ENCODE data around the gene PTPRN2. TPM values are rescaled to one million over a fixed set of nuclear protein-coding genes. Genes with fewer than 3 reads are reported as not detected.

Gene PTPRN2
- total and polyA plus RNA-seq, 2 of the 8 experiments (the other 6 are each of a cell fraction or from before 2014, with no cell fraction given): 2.6 to 4.5 TPM

DNA sequence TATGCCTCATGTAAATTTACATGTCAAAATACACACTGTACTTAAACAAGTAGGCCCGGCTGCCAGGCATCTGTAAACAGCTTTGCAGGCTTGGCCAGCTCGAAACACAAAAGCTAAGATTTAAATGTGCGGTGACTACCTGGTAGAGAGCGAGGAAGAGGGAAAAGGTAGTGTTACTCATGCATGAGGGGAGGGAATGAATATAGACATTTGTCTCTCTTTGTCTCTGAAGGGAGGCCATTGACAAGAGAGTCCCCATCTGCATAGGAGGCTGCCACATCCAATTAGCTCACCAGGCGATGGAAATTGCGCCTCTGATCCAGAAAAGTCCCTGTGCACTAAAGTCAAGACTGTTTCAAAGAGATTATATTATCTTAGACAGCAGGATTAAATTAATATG is 535.8 kb downstream of the PTPRN2 start:
- Histone ChIP-seq H4K91ac (replicated peaks; ENCODE audit: insufficient read length, low read length) (no peak overlapping the region), H4K20me1 (replicated peaks in 1 of 2; ENCODE audit: control insufficient read depth in 1 of 2, insufficient read depth in 2 of 2, low read length in 2 of 2) (peaks cover 0 to 5% of the 10 kb centered on the region in 2 experiments), H3K9ac (replicated peaks in 1 of 4; ENCODE audit: extremely low read depth in 1 of 4, low read depth in 3 of 4, low read length in 3 of 4) (no peak overlapping the region), H4K8ac (ENCODE audit: extremely low read depth, insufficient read depth, low read length) (no peak overlapping the region), H3K27ac (ENCODE audit: low read depth, low read length) (no peak overlapping the region), H3K79me2 (ENCODE audit: control insufficient read depth in 1 of 2, insufficient read depth in 2 of 2, low read length in 2 of 2) (no peaks in the 10 kb centered on the region), H3K4ac (replicated peaks; ENCODE audit: insufficient read length, low read depth, low read length) (no peak overlapping the region), H2AFZ (ENCODE audit: low read length) (no peak overlapping the region), H2BK20ac (ENCODE audit: low read length) (no peak overlapping the region), H3K4me2 (ENCODE audit: insufficient read depth in 1 of 2, low read depth in 2 of 2, low read length in 2 of 2) (no peak overlapping the region), H3K14ac (ENCODE audit: insufficient read length) (no peak overlapping the region), H4K5ac (ENCODE audit: insufficient read length, low read depth, low read length) (no peak overlapping the region), H3K9me3 (ENCODE audit: insufficient read depth in 2 of 2, low read depth in 1 of 2, low read length in 1 of 2) (peaks cover 11 to 17% of the 10 kb centered on the region in 2 experiments; a peak in 2 of 4 replicates), H3K4me1 (replicated peaks in 1 of 4; ENCODE audit: control insufficient read depth in 3 of 4, insufficient read depth in 4 of 4, low read length in 3 of 4) (no peaks in the 10 kb centered on the region; a peak in 1 of 7 replicates), H2BK15ac (ENCODE audit: low read length) (no peak overlapping the region), H2BK12ac (ENCODE audit: low read depth, low read length) (no peak overlapping the region), H2AK5ac (ENCODE audit: low read depth, low read length) (no peak overlapping the region), H3K56ac (replicated peaks; ENCODE audit: insufficient read length, low read depth, low read length) (no peak overlapping the region), H3K23ac (ENCODE audit: insufficient read length) (no peak overlapping the region), H3K27me3 (replicated peaks in 1 of 4; ENCODE audit: control insufficient read depth in 3 of 4, extremely low read depth in 1 of 4, insufficient read depth in 3 of 4, low read length in 3 of 4) (no peaks in the 10 kb centered on the region), H3K23me2 (ENCODE audit: low read depth, low read length) (peaks cover 8% of the 10 kb centered on the region; the same call in 1 of the 2 replicates), H3K36me3 (ENCODE audit: control insufficient read depth in 2 of 4, insufficient read depth in 4 of 4, low read length in 3 of 4) (no peaks in the 10 kb centered on the region; a peak in 1 of 8 replicates), H3K18ac (ENCODE audit: extremely low read depth, low read length) (no peak overlapping the region), H3K4me3 (ENCODE audit: extremely low read depth in 1 of 4, insufficient read depth in 2 of 4, low read depth in 3 of 4, low read length in 4 of 4) (no peak overlapping the region), H3K79me1 (ENCODE audit: low read depth, low read length) (no peaks in the 10 kb centered on the region), H2BK120ac (replicated peaks; ENCODE audit: low read depth, low read length) (no peak overlapping the region), H2BK5ac (ENCODE audit: low read depth, low read length) (no peak overlapping the region)
- CTCF ChIA-PET (ENCODE audit: partially characterized antibody): interaction anchor here (0.9 to 3.7 kb wide), 4 partner anchors 11 to 303 kb away, joined by 3 to 11 read pairs (median 4); no protein-coding TSS in a partner anchor
- POLR2A ChIA-PET (ENCODE audit: partially characterized antibody): no interaction called here
- WGBS, 2 experiments (ENCODE audit: extremely low coverage in 1 of 2, insufficient coverage in 1 of 2, insufficient read length in 1 of 2, insufficient replicate concordance in 2 of 2, low coverage in 1 of 2, low lambda C conversion rate in 2 of 2, missing lambda C conversion rate in 1 of 2): 85% methylated on average over 6 of the region's 6 CpGs; no CpG with 5 or more reads in 1 of the 2 experiments
- TF ChIP-seq GTF2F1 (IDR thresholded peaks at IDR 0.05; ENCODE audit: borderline replicate concordance, low read depth, low read length) (no peak), SP4 (IDR thresholded peaks at IDR 0.05; ENCODE audit: low read length) (no peak), RAD21 (IDR thresholded peaks at IDR 0.05 in 1 of 2, conservative IDR thresholded peaks at IDR 0.05 in 1 of 2; ENCODE audit: low read depth in 2 of 2, low read length in 2 of 2) (no peak), RFX5 (IDR thresholded peaks at IDR 0.05; ENCODE audit: borderline replicate concordance, low read depth, low read length) (no peak), BRCA1 (IDR thresholded peaks at IDR 0.05; ENCODE audit: low read depth, low read length) (no peak), CREB1 (IDR thresholded peaks at IDR 0.05) (no peak), CEBPB (IDR thresholded peaks at IDR 0.05; ENCODE audit: low read depth, low read length) (no peak), FOSL1 (IDR thresholded peaks at IDR 0.05; ENCODE audit: insufficient read depth, low read depth, low read length) (no peak), TAF1 (IDR thresholded peaks at IDR 0.05; ENCODE audit: low read depth, low read length) (no peak), RBBP5 (IDR thresholded peaks at IDR 0.05; ENCODE audit: borderline replicate concordance, low read depth, low read length) (no peak)
- TF ChIP-seq, protein P1, sequence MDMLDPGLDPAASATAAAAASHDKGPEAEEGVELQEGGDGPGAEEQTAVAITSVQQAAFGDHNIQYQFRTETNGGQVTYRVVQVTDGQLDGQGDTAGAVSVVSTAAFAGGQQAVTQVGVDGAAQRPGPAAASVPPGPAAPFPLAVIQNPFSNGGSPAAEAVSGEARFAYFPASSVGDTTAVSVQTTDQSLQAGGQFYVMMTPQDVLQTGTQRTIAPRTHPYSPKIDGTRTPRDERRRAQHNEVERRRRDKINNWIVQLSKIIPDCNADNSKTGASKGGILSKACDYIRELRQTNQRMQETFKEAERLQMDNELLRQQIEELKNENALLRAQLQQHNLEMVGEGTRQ (IDR thresholded peaks at IDR 0.05; ENCODE audit: low read length): no peak
- no peak for FAIRE-seq
- no peak for DNase-seq (ENCODE audit: low read depth in 1 of 2, low spot score in 2 of 2)

All from H1 (cell line).